Neural crest cell (in vitro differentiated cells): Measurements from ENCODE around the gene FDXR. TPM values are rescaled to one million over a fixed set of nuclear protein-coding genes. Genes with fewer than 3 reads are reported as not detected.
"Not testable (repeated sequence)": the region's sequence is repeated elsewhere in the genome, so short reads cannot be mapped to it uniquely, and the experiment has no call there.

ENCODE experiments used
- DNase-seq: peaks from one replicate; pipeline ENCODE4 v3.0.0; 2021; ENCODE audit warnings: low read depth, mixed read lengths, low spot score
- H3K27ac Mint-ChIP-seq: one replicate; pipeline ENCODE4 v1.8.0; 2021; ENCODE audit warnings: mild to moderate bottlenecking, mixed read lengths; ENCODE audit not compliant: unreplicated experiment
- H3K27me3 Mint-ChIP-seq: 2 replicates; pipeline ENCODE4 v1.8.0; 2021; ENCODE audit warnings: low read depth, mild to moderate bottlenecking, mixed read lengths
- H3K36me3 Mint-ChIP-seq: 2 replicates; pipeline ENCODE4 v1.8.0; 2021; ENCODE audit warnings: low read depth, mild to moderate bottlenecking, mixed read lengths
- H3K4me1 Mint-ChIP-seq: 2 replicates; pipeline ENCODE4 v1.8.0; 2021; ENCODE audit warnings: mixed read lengths
- H3K4me3 Mint-ChIP-seq: one replicate; pipeline ENCODE4 v1.8.0; 2021; ENCODE audit warnings: mild to moderate bottlenecking, mixed read lengths
- H3K9me3 Mint-ChIP-seq: 2 replicates; pipeline ENCODE4 v1.8.0; 2021; ENCODE audit warnings: mixed read lengths
- total RNA-seq: library from RNA; stranded (reverse); gene quantifications from 2 replicates; pipeline ENCODE4 v1.2.1, GENCODE V29; 2021
- TF ChIP-seq, protein P1 (sequence below): fragments of 200-600 bp; sonication (generic); conservative IDR thresholded peaks from 2 replicates; pipeline ENCODE4 v1.5.0; 2021; ENCODE audit warnings: antibody characterized with exemption, mild to moderate bottlenecking

FDXR gene
- total RNA-seq, 1 donor from 2014 or later, result 14.8 TPM

GRCh38 chr17:74871356-74872076, 1.3 kb downstream of the FDXR start:
- Mint-ChIP-seq H3K27me3 (peaks cover 13% of the 10 kb centered on the region), H3K36me3 (no peaks in the 10 kb centered on the region), H3K4me1 (peaks cover 31% of the 10 kb centered on the region), H3K4me3 (peak overlapping the region; percentile 74), H3K27ac (no peak overlapping the region), H3K9me3 (no peaks in the 10 kb centered on the region)
- TF ChIP-seq, protein P1, sequence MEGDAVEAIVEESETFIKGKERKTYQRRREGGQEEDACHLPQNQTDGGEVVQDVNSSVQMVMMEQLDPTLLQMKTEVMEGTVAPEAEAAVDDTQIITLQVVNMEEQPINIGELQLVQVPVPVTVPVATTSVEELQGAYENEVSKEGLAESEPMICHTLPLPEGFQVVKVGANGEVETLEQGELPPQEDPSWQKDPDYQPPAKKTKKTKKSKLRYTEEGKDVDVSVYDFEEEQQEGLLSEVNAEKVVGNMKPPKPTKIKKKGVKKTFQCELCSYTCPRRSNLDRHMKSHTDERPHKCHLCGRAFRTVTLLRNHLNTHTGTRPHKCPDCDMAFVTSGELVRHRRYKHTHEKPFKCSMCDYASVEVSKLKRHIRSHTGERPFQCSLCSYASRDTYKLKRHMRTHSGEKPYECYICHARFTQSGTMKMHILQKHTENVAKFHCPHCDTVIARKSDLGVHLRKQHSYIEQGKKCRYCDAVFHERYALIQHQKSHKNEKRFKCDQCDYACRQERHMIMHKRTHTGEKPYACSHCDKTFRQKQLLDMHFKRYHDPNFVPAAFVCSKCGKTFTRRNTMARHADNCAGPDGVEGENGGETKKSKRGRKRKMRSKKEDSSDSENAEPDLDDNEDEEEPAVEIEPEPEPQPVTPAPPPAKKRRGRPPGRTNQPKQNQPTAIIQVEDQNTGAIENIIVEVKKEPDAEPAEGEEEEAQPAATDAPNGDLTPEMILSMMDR, result no peak
- no peak for DNase-seq

DNA sequence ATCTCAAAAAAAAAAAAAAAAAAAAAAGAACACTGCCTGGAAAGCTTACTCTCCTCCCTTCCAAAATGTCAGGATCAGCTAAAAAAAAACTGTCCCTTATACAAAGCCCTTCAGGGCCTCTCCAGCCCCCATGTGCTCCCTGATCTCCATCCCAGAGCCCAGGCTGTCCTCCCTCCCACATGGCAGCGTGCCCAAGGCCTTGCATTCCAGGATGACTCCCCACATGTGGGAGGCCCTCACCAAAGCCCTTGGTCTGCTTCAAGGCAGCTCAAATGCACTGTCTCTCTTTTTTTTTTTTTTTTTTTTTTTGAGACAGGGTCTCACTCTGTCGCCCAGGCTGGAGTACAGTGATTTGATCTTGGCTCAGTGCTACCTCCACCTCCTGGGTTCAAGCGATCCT, 2.3 kb downstream of the FDXR start:
- H3K27ac Mint-ChIP-seq, result no peak overlapping the region
- no peaks in the 10 kb centered on the region for H3K9me3 Mint-ChIP-seq
- H3K27me3 Mint-ChIP-seq, result peaks cover 7% of the 10 kb centered on the region
- DNase-seq, result no peak
- no peak overlapping the region for H3K4me3 Mint-ChIP-seq
- H3K4me1 Mint-ChIP-seq, result peaks cover 31% of the 10 kb centered on the region
- no peaks in the 10 kb centered on the region for H3K36me3 Mint-ChIP-seq
- TF ChIP-seq, protein P1, result no peak

DNA sequence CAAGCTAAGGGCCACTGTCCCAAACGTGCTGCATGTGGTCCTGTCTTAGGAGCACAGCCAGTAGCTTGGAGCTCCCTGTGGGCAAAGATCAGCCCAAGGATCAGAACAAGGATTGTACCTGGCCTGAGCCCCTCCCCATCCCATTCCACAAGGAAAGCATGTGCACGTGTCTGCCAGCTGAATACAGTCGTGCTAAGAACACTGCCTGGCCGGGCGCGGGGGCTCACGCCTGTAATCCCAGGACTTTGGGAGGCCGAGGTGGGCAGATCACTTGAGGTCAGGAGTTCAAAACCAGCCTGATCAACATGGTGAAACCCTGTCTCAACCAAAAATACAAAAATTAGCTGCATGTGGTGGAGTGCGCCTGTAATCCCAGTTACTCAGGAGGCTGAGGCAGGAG, 2.8 kb downstream of the FDXR start:
- H3K9me3 Mint-ChIP-seq, DNase-seq, H3K27me3 Mint-ChIP-seq, H3K27ac Mint-ChIP-seq, H3K36me3 Mint-ChIP-seq: not testable (repeated sequence)
- peaks cover 32% of the 10 kb centered on the region for H3K4me1 Mint-ChIP-seq
- H3K4me3 Mint-ChIP-seq, result peak overlapping the region; percentile 19

GRCh38 chr17:74868908-74869255, 3.9 kb downstream of the FDXR start:
- Mint-ChIP-seq H3K9me3 (no peaks in the 10 kb centered on the region), H3K27ac (no peak overlapping the region), H3K4me1 (peaks cover 34% of the 10 kb centered on the region), H3K36me3 (no peaks in the 10 kb centered on the region), H3K27me3 (peaks cover 10% of the 10 kb centered on the region), H3K4me3 (no peak overlapping the region)
- no peak for DNase-seq
- TF ChIP-seq, protein P1, result no peak

DNA sequence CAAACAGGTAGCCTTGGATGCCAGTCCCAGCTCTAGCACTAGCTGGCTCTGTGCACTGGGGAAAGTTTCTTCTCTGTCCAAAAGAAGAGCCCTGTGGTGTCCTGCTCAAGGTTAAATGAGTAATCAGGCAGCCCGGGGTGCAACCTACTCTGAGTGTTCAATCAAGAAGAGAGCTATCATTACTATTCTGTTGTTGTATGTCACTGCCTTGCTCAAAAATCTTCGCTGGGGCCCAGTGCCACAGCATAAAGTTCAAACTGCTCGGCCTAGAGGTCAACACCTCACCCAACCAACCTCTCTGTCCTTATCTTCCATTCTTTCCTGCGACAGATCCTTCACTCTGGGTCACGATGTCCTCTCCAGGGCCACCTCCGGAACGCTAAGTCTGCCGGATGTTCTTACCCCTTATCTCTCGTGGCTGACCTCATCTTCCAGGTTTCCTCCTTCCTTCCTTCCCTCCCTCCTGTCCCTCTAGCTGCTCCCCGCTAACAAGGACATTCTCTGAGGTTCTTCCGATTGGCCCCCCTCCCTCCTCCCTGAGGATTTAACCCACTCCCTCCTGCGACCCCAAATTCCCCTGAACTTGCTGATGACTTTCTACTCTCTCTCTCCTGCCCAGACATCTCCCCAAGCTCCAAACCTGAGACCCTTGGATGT, 4.4 kb downstream of the FDXR start:
- Mint-ChIP-seq H3K4me3 (no peak overlapping the region), H3K36me3 (no peaks in the 10 kb centered on the region), H3K4me1 (peaks cover 30% of the 10 kb centered on the region), H3K9me3 (no peaks in the 10 kb centered on the region), H3K27ac (peak overlapping the region; percentile 31), H3K27me3 (peaks cover 14% of the 10 kb centered on the region)
- TF ChIP-seq, protein P1, result no peak
- DNase-seq, result no peak

DNA sequence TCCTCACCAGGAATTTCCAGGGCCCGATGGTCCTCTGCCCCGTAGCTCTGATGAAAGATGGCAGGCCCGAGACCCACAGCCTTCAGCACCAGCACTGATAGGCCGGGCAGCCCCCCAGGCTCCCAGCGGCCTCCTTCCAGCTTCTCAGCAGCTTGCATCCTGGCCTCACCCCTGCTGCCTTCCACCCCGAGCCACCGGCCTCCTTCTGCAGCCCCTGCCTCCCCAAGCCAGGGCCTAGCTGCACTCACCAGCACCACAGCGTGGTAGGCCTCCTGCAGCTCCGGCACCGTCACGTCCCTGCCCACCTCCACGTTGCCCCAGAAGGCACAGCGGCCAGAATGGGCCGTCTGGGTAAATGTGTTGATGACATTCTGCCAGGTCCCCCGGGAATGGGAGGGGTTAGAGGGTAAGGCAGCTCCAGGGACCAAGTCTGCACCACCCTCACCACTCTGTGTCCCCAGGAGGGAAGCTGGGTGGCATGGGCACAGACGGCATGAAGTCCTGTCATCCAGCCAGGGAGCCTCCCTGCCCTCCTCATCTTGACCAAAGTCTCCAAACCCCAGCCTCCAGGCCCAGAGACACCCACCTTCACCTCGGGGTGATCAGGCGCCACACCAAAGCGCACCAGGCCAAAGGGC, 6.5 kb downstream of the FDXR start:
- Mint-ChIP-seq H3K36me3 (no peaks in the 10 kb centered on the region), H3K27ac (no peak overlapping the region), H3K4me3 (no peak overlapping the region), H3K9me3 (no peaks in the 10 kb centered on the region), H3K4me1 (peaks cover 18% of the 10 kb centered on the region), H3K27me3 (peaks cover 24% of the 10 kb centered on the region)
- no peak for DNase-seq
- TF ChIP-seq, protein P1, result no peak
